ENCODE measurements around the gene CTAGE1. TPM values are rescaled to one million over a fixed set of nuclear protein-coding genes. Genes with fewer than 3 reads are reported as not detected.
A peak's percentile ranks its signal among the peaks of the same experiment; 100 is the strongest.

The CTAGE1 gene
- total and polyA plus RNA-seq, 8 donors = not detected

DNA sequence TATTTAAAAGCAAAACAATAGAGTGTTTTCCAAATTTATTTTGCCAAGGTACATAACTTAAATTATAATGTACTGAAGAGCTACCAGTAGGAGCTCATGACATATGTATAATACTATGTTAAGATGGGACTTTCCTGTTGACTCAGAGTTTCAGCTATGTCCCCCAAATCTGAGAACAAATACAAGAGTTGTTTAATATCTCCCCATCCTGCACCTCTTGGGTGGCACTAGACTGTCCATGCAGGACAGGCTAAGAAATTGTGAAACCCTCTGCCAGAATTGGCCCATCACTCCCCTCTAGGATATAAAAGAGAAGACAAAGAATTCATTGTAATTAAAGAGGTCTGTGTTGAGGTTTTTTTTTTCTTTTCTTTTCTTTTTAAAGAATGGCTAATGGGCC, 21.7 kb upstream of the CTAGE1 start:
- intact Hi-C loops (cut with DNase I) = no loop called here
- FAIRE-seq = no peak
- Histone ChIP-seq H3K27me3 (no peaks in the 10 kb centered on the region), H3K36me3 (no peaks in the 10 kb centered on the region), H3K27ac (no peak overlapping the region), H3K4me1 (no peaks in the 10 kb centered on the region), H3K4me3 (no peak overlapping the region), H3K9me3 (no peaks in the 10 kb centered on the region)
- DNase-seq = no peak
- TF ChIP-seq, protein P1, sequence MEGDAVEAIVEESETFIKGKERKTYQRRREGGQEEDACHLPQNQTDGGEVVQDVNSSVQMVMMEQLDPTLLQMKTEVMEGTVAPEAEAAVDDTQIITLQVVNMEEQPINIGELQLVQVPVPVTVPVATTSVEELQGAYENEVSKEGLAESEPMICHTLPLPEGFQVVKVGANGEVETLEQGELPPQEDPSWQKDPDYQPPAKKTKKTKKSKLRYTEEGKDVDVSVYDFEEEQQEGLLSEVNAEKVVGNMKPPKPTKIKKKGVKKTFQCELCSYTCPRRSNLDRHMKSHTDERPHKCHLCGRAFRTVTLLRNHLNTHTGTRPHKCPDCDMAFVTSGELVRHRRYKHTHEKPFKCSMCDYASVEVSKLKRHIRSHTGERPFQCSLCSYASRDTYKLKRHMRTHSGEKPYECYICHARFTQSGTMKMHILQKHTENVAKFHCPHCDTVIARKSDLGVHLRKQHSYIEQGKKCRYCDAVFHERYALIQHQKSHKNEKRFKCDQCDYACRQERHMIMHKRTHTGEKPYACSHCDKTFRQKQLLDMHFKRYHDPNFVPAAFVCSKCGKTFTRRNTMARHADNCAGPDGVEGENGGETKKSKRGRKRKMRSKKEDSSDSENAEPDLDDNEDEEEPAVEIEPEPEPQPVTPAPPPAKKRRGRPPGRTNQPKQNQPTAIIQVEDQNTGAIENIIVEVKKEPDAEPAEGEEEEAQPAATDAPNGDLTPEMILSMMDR (IDR thresholded peaks at IDR 0.05) = no peak
- no peak for ATAC-seq

DNA sequence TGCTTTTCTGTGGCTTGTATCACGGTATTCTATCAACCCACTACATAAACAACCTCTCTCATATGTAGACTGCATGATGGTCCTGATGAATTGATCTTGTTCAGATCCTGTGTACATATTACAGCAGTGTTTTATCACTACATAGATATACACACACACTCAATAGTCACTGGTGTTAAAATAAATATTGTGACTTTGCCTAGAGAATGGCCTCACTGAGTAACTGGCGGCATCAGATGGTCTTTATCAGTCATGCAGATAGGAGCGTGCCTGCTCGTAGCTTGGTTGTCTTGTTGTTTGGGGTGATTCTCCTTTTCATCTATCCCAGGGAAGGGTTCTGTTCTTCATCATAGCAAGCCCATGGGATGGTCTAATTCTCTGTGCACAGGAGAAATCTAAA, 18.4 kb upstream of the CTAGE1 start:
- ATAC-seq = no peak

DNA sequence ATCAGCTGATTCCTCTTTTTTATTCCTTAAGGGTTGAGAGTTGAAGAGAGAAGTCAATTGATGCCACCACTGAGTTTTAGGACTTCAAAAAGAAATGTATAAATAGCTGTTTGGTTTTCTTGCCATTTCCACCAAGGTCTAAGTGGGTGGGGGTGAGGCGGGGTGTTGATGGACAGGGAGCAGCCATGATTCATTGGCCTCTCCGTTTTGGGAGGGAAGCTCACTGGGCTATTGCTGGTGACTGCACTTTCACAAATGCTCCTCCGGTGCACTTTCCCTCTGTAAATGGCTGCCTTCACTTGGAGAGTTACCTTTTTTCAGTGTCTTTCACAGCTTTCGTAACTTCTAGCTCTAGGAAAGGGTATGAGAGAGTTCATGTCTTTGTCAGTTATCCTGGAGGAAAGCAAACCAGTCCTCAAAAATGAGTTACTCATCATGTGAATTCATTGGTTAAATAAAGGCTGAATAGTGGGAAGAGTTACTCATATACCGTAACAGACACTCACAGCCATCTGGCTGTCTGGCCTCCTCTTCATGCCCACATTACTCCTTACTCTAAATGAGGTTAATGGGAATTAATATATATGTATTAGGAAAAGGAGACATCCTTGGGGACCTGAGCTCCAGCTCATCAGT, 17.4 kb upstream of the CTAGE1 start:
- Histone ChIP-seq H3K27me3 (no peaks in the 10 kb centered on the region), H3K4me3 (no peak overlapping the region), H3K36me3 (no peaks in the 10 kb centered on the region), H3K27ac (no peak overlapping the region), H3K4me1 (peaks cover 0 to 6% (median 5%) of the 10 kb centered on the region in 3 donors), H3K9me3 (no peaks in the 10 kb centered on the region)
- 90 to 97% methylated on average over 5 of the region's 5 CpGs for WGBS, 2 donors
- no peak for DNase-seq
- TF ChIP-seq, protein P1 (IDR thresholded peaks at IDR 0.05) = no peak
- no peak for ATAC-seq
- intact Hi-C loops (cut with DNase I) = no loop called here
- FAIRE-seq = no peak

More for the DNA sequence above, 18.4 kb upstream of the CTAGE1 start:
- Histone ChIP-seq H3K9me3 (no peaks in the 10 kb centered on the region), H3K4me3 (no peak overlapping the region), H3K4me1 (peaks cover 0 to 6% (median 5%) of the 10 kb centered on the region in 3 donors), H3K36me3 (no peaks in the 10 kb centered on the region), H3K27ac (no peak overlapping the region), H3K27me3 (no peaks in the 10 kb centered on the region)
- intact Hi-C loops (cut with DNase I) = no loop called here
- FAIRE-seq (no peak), DNase-seq (no peak)
- WGBS, 2 donors = 45 to 58% methylated on average over 4 of the region's 4 CpGs
- TF ChIP-seq, protein P1 (IDR thresholded peaks at IDR 0.05) = no peak

DNA sequence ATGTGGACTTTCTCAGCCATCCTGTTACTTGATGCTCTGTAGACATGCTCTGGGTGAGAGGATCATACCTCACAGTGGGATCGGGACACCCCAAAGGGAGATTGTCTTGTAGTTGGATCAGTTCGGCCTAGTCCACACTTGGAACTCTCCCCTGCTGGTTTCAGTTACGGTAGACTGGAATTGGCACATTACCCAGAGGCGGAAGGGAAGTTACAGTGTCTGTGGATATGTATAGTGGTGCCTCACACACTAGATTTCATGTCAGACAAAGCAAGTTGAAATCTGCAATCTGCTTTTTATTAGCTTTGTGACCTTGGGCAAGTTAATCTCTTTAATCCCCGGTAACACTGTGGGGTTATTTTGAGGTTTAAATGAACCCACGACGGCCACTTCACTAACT, 16.2 kb upstream of the CTAGE1 start:
- no peaks in the 10 kb centered on the region for H3K36me3 ChIP-seq
- no peak overlapping the region for H3K27ac ChIP-seq
- FAIRE-seq = no peak
- H3K4me3 ChIP-seq = no peak overlapping the region
- 76 to 77% methylated on average over 7 of the region's 7 CpGs for WGBS, 2 donors
- no peak for DNase-seq
- no peaks in the 10 kb centered on the region for H3K9me3 ChIP-seq
- no peaks in the 10 kb centered on the region for H3K27me3 ChIP-seq
- TF ChIP-seq, protein P1 (IDR thresholded peaks at IDR 0.05) = no peak
- H3K4me1 ChIP-seq = peaks cover under 1 to 10% (median 5%) of the 10 kb centered on the region in 3 donors
- ATAC-seq = no peak
- intact Hi-C loops (cut with DNase I) = no loop called here

DNA sequence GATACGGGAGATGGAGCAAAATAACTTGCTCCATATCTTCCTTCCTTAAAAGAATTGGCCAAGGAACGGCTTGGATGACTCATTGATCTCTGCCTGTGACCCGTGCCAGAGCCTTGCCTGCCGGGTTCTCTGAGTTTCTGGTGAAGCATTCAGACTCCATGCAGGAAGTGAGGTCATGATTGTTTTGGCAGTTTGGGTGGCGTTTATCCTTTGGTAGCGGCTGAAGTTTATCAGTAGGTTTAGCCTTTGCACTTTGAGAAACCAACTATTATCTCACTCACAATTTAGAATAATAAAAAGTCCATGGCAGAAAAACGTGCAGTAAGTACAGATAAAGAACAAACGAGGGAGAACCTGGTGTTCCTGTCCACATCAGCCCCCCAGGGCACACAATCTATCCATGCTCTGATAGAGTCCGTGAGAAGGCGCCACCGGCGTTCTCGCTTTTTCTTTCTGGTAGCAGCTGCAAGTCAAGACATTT, 15.0 kb upstream of the CTAGE1 start:
- peak overlapping the region; percentile 49 to 67 (median 52) for H3K27ac ChIP-seq
- FAIRE-seq = no peak
- TF ChIP-seq, protein P1 (IDR thresholded peaks at IDR 0.05) = no peak

More for the DNA sequence above, 15.0 kb upstream of the CTAGE1 start:
- Histone ChIP-seq H3K4me1 (peaks cover 11 to 23% (median 12%) of the 10 kb centered on the region in 3 donors), H3K27me3 (no peaks in the 10 kb centered on the region), H3K9me3 (no peaks in the 10 kb centered on the region), H3K4me3 (peak overlapping the region in 2 of 4 donors; percentile 22 to 28), H3K36me3 (no peaks in the 10 kb centered on the region)
- intact Hi-C loops (cut with DNase I) = no loop called here
- 25 to 30% methylated on average over 13 of the region's 13 CpGs for WGBS, 2 donors
- DNase-seq = peak in 5 of 6 donors; percentile 68 to 86 (median 83)
- peak; percentile 84 to 96 (median 92) for ATAC-seq

All from pancreas (tissue), 10 donors.